Measurements from ENCODE around the gene RNF146. TPM values are rescaled to one million over a fixed set of nuclear protein-coding genes. Genes with fewer than 3 reads are reported as not detected.

The RNF146 gene
- total RNA-seq, 1 experiment from 2014 or later: 43.1 TPM

- ChIA-PET CTCF (interaction anchor here (0.6 kb wide), 2 partner anchors 10 to 382 kb away, joined by 4 to 5 read pairs; no protein-coding TSS in a partner anchor), POLR2A (interaction anchor here (0.7 kb wide), 2 partner anchors 88 to 207 kb away, joined by 3 to 4 read pairs; no protein-coding TSS in a partner anchor)
- intact Hi-C loops (cut with micrococcal nuclease; ENCODE audit: unreplicated experiment): no loop called here
- no peak for TF ChIP-seq TCF7L2 (IDR thresholded peaks at IDR 0.05; ENCODE audit: low read depth, low read length)
- TF ChIP-seq, protein P1, sequence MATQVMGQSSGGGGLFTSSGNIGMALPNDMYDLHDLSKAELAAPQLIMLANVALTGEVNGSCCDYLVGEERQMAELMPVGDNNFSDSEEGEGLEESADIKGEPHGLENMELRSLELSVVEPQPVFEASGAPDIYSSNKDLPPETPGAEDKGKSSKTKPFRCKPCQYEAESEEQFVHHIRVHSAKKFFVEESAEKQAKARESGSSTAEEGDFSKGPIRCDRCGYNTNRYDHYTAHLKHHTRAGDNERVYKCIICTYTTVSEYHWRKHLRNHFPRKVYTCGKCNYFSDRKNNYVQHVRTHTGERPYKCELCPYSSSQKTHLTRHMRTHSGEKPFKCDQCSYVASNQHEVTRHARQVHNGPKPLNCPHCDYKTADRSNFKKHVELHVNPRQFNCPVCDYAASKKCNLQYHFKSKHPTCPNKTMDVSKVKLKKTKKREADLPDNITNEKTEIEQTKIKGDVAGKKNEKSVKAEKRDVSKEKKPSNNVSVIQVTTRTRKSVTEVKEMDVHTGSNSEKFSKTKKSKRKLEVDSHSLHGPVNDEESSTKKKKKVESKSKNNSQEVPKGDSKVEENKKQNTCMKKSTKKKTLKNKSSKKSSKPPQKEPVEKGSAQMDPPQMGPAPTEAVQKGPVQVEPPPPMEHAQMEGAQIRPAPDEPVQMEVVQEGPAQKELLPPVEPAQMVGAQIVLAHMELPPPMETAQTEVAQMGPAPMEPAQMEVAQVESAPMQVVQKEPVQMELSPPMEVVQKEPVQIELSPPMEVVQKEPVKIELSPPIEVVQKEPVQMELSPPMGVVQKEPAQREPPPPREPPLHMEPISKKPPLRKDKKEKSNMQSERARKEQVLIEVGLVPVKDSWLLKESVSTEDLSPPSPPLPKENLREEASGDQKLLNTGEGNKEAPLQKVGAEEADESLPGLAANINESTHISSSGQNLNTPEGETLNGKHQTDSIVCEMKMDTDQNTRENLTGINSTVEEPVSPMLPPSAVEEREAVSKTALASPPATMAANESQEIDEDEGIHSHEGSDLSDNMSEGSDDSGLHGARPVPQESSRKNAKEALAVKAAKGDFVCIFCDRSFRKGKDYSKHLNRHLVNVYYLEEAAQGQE (IDR thresholded peaks at IDR 0.05; ENCODE audit: insufficient read depth in 1 of 2, low read depth in 2 of 2, low read length in 1 of 2): no peak
- no peak for TF ChIP-seq CTCF (IDR thresholded peaks at IDR 0.05)
- no peak for TF ChIP-seq POLR2AphosphoS5 (IDR thresholded peaks at IDR 0.05; ENCODE audit: low read depth, low read length)
- no peak for TF ChIP-seq SIN3A (IDR thresholded peaks at IDR 0.05; ENCODE audit: borderline replicate concordance, insufficient read depth, low read depth, low read length)
- ATAC-seq: no peak
- Histone ChIP-seq H3K27ac (ENCODE audit: low read length) (no peak overlapping the region), H3K9me3 (ENCODE audit: control insufficient read depth, insufficient read depth, low read depth, low read length) (no peaks in the 10 kb centered on the region), H3K4me3 (ENCODE audit: low read depth in 2 of 2, low read length in 2 of 2) (no peak overlapping the region), H3K27me3 (ENCODE audit: control insufficient read depth, insufficient read depth, low read length) (peaks cover 18% of the 10 kb centered on the region), H3K4me1 (ENCODE audit: control insufficient read depth, insufficient read depth, low read length) (peaks cover 4% of the 10 kb centered on the region; the same call in 1 of the 2 replicates), H3K36me3 (ENCODE audit: control insufficient read depth, insufficient read depth, low read length) (no peaks in the 10 kb centered on the region; the same call in 1 of the 2 replicates)
- DNase-seq (ENCODE audit: low read depth, low spot score): no peak
- in situ Hi-C loops (cut with HindIII; ENCODE audit: low pct_unique_long_range_greater_than_20kb, low sequenced_read_pairs): no loop called here
- no TSS peak for BruUV-seq (replicated peaks)
Observed at GRCh38 chr6:127262896-127263295, 3.8 kb upstream of the RNF146 start.

DNA sequence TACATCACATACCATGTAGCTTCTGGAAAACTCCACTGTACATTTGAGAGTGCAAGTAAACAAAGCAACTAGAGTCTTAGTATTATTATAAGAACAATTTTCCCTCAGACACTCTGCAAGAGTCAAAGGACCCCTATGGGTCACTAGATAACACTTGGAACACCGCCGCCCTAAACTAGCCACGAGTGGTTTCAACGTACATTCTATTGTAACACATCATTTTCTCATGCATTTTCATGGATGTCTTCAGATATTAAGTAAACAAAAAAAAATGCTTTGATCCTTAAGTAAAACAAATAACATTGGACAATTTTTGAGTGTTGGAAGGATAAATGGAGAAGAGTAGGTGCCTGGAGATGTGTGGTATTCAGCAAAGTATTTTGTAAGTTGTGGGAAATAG lies 3.2 kb upstream of the RNF146 start:
- peaks cover 18% of the 10 kb centered on the region for H3K27me3 ChIP-seq (ENCODE audit: control insufficient read depth, insufficient read depth, low read length)
- in situ Hi-C loops (cut with HindIII; ENCODE audit: low pct_unique_long_range_greater_than_20kb, low sequenced_read_pairs): no loop called here
- no peak overlapping the region for H3K4me3 ChIP-seq (ENCODE audit: low read depth in 2 of 2, low read length in 2 of 2)
- no peaks in the 10 kb centered on the region for H3K9me3 ChIP-seq (ENCODE audit: control insufficient read depth, insufficient read depth, low read depth, low read length)
- H3K27ac ChIP-seq (ENCODE audit: low read length): no peak overlapping the region
- DNase-seq (ENCODE audit: low read depth, low spot score): no peak
- H3K4me1 ChIP-seq (ENCODE audit: control insufficient read depth, insufficient read depth, low read length): peaks cover 6% of the 10 kb centered on the region; the same call in 1 of the 2 replicates
- CTCF ChIA-PET: interaction anchor here (0.7 kb wide), 1 partner anchor 118 kb away, joined by 6 read pairs; no protein-coding TSS in a partner anchor
- POLR2A ChIA-PET: no interaction called here
- BruUV-seq (replicated peaks): no TSS peak
- H3K36me3 ChIP-seq (ENCODE audit: control insufficient read depth, insufficient read depth, low read length): no peaks in the 10 kb centered on the region; the same call in 1 of the 2 replicates
- TF ChIP-seq SIN3A (IDR thresholded peaks at IDR 0.05; ENCODE audit: borderline replicate concordance, insufficient read depth, low read depth, low read length): no peak
- TF ChIP-seq TCF7L2 (IDR thresholded peaks at IDR 0.05; ENCODE audit: low read depth, low read length): no peak
- no peak for TF ChIP-seq CTCF (IDR thresholded peaks at IDR 0.05)
- no peak for TF ChIP-seq POLR2AphosphoS5 (IDR thresholded peaks at IDR 0.05; ENCODE audit: low read depth, low read length)
- TF ChIP-seq, protein P1 (IDR thresholded peaks at IDR 0.05; ENCODE audit: insufficient read depth in 1 of 2, low read depth in 2 of 2, low read length in 1 of 2): no peak
- intact Hi-C loops (cut with micrococcal nuclease; ENCODE audit: unreplicated experiment): no loop called here
- no peak for ATAC-seq
